Fibroblast of upper back skin (primary cell): Measurements from ENCODE around the gene SEC14L3.

Experiments used
- DNase-seq: peaks from one replicate; pipeline ENCODE4 v3.0.0-alpha.2; 2013

The SEC14L3 gene

GRCh38 chr22:30421695-30422480 is 49.9 kb downstream of the SEC14L3 start:
- DNase-seq = no peak

GRCh38 chr22:30420347-30421125 is 51.3 kb downstream of the SEC14L3 start:
- peak; percentile 83 for DNase-seq

DNA sequence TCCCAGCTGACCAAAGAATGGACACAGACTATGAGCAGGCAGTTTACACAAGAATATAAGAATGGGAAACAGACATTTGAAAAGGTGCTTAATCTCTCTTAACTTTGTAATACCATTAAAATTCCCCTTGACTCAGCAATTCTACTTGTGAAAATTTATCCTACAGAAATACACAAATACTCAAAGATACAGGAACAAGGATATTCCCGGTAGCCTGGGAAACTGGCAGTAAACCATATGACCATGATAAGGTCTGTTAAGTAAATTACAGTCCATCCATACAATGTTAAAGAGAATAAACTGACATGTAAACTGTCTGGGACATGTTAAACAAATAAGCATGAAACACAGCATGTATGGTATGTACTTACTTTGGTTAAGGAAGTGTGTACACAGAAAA is 55.0 kb downstream of the SEC14L3 start:
- no peak for DNase-seq

- DNase-seq = no peak
These were observed 55.4 kb downstream of the SEC14L3 start for GRCh38 chr22:30416403-30416802.

- DNase-seq = no peak
These were observed 57.2 kb downstream of the SEC14L3 start for GRCh38 chr22:30414525-30415047.

- no peak for DNase-seq
These were observed 57.9 kb downstream of the SEC14L3 start for GRCh38 chr22:30413745-30414524.

DNA sequence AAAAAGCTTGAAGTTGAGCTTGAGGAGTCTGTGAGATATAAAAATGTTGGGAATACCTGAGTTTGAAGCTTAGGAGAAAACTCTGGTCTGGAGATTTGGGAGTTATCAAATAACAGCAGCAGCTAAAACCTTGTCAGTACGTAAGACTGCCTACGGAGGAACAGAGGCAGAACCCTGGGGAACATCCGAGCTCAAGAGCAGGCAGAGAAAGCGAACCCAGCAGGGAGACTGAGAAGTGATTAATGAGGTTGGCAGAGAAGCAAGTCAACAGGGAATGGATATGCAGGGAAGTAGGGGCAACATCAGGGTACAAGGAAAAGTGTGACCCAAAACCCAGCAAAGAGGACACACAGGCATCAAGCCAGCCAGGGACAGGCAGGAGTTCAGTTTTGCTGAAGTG is 58.8 kb downstream of the SEC14L3 start:
- no peak for DNase-seq

DNA sequence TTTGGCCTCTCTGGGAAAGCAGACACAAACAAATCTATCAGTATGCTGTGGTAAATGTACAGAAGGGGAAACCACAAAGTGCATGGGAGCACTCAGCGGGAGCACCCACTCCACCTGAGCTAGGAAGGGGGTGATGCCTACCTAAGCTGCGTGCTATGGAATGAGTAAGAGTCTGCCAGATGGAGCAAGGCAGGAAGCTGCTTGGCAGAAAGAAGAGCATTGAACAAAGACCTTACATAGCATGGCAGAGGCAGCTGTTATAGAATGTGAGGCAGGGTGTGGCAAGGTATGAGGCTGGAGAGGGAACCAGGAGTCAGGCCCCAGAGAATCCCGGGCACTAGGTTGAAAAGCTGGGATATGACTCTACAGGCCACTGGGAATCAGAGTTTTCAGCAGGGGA is 60.0 kb downstream of the SEC14L3 start:
- DNase-seq = no peak
